ENCODE data around the gene SLC34A3.
"Not testable (repeated sequence)": the region's sequence is repeated elsewhere in the genome, so short reads cannot be mapped to it uniquely, and the experiment has no call there.

DNA sequence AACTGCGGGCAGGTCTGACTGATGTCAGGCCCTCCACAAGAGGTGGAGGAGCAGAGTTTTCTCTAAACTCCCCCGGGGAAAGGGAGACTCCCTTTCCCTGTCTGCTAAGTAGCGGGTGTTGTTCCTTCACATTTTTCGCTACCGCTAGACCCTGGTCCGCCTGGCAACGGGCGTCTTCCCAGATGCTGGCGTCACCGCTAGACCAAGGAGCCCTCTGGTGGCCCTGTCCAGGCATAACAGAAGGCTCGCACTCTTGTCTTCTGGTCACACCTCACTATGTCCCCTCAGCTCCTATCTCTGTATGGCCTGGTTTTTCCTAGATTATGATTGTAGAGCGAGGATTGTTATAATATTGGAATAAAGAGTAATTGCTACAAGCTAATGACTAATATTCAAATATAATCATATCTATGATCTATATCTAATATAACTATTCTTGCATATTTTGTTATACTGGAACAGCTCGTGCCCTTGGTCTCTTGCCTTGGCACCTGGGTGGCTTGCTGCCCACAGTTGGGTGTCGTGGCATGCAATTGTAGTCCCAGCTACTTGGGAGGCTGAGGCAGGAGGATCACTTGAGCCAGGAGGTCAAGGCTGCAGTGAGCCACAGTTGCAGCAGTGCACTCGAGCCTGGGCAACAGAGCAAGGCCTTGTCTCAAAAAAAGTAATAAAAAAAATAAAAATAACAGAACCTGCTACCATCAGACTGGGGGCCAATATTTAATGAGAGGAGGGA, 31.6 kb downstream of the SLC34A3 start:
- TF ChIP-seq, protein P1, sequence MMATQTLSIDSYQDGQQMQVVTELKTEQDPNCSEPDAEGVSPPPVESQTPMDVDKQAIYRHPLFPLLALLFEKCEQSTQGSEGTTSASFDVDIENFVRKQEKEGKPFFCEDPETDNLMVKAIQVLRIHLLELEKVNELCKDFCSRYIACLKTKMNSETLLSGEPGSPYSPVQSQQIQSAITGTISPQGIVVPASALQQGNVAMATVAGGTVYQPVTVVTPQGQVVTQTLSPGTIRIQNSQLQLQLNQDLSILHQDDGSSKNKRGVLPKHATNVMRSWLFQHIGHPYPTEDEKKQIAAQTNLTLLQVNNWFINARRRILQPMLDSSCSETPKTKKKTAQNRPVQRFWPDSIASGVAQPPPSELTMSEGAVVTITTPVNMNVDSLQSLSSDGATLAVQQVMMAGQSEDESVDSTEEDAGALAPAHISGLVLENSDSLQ (IDR thresholded peaks at IDR 0.05): not testable (repeated sequence)
- TF ChIP-seq SUZ12 (IDR thresholded peaks at IDR 0.05); FOXA1 (IDR thresholded peaks at IDR 0.05); HDGF (IDR thresholded peaks at IDR 0.05; ENCODE audit: borderline replicate concordance); BHLHE40 (IDR thresholded peaks at IDR 0.05; ENCODE audit: borderline replicate concordance); ZNF384 (IDR thresholded peaks at IDR 0.05); SP1 (IDR thresholded peaks at IDR 0.05): not testable (repeated sequence)
